Right atrium auricular region (tissue), 2 donors: ENCODE measurements around the gene MYO18B. TPM values are rescaled to one million over a fixed set of nuclear protein-coding genes. Genes with fewer than 3 reads are reported as not detected.

Experiments used
- DNase-seq: peaks from one replicate; pipeline ENCODE4 v3.0.0-alpha.2; 2019; ENCODE audit warnings: low spot score
- H3K27ac ChIP-seq, 2 donors: fragments of 200-600 bp; sonication (generic); 1 replicate in 1 of 2; 2 replicates in 1 of 2; pipeline ENCODE4 v1.5.1; 2016 to 2019
- H3K27me3 ChIP-seq, 2 donors: fragments of 200-600 bp; sonication (generic); one replicate each; pipeline versions ENCODE4 v1.5.1 to v1.6.0; 2017 to 2019
- H3K36me3 ChIP-seq: fragments of 200-600 bp; sonication (generic); one replicate; pipeline ENCODE4 v1.5.1; 2016
- H3K4me1 ChIP-seq, 2 donors: fragments of 200-600 bp; sonication (generic); one replicate each; pipeline versions ENCODE4 v1.5.1 to v1.6.0; 2017 to 2019
- H3K4me3 ChIP-seq, 2 donors: fragments of 200-600 bp; sonication (generic); 1 replicate in 1 of 2; 2 replicates in 1 of 2; pipeline ENCODE4 v1.5.1; 2017 to 2019; ENCODE audit warnings: mild to moderate bottlenecking in 1 of 2, moderate library complexity in 1 of 2
- H3K9me3 ChIP-seq, 2 donors: fragments of 200-600 bp; sonication (generic); one replicate each; pipeline ENCODE4 v1.5.1; 2019
- total RNA-seq, 2 donors: library from RNA; depleted of rRNA; stranded (reverse); fragments of >200 nt; gene quantifications; one replicate each; pipeline ENCODE4 v1.1.0, GENCODE V29; 2016
- TF ChIP-seq, protein P1 (sequence below), 2 donors: fragments of 200-600 bp; sonication (generic); IDR thresholded peaks; one replicate each; pipeline ENCODE4 v1.5.1; 2019; ENCODE audit warnings: antibody characterized with exemption in 2 of 2

The MYO18B gene
- total RNA-seq, 2 donors from 2014 or later = 119 to 247 TPM

DNA sequence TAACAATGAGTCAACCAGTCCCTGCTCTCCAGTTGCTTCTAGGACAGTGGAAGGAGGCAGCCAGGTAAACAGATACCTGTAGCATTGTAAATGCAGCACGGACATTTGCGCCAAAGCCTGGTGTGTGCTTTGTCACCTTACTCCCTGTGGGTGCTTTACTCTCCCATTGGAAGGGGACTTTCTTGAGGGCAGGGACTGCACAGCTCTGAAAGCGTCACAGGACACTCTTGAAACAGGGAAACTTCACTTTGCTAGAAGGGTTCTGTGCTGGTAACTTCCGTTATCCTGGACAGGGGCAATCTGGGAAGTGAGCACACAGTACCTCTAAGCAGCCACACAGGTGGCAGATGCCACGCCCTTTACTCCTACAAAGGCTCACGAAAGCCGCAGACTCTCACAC lies 99.8 kb downstream of the MYO18B start:
- no peak for DNase-seq
- TF ChIP-seq, protein P1, sequence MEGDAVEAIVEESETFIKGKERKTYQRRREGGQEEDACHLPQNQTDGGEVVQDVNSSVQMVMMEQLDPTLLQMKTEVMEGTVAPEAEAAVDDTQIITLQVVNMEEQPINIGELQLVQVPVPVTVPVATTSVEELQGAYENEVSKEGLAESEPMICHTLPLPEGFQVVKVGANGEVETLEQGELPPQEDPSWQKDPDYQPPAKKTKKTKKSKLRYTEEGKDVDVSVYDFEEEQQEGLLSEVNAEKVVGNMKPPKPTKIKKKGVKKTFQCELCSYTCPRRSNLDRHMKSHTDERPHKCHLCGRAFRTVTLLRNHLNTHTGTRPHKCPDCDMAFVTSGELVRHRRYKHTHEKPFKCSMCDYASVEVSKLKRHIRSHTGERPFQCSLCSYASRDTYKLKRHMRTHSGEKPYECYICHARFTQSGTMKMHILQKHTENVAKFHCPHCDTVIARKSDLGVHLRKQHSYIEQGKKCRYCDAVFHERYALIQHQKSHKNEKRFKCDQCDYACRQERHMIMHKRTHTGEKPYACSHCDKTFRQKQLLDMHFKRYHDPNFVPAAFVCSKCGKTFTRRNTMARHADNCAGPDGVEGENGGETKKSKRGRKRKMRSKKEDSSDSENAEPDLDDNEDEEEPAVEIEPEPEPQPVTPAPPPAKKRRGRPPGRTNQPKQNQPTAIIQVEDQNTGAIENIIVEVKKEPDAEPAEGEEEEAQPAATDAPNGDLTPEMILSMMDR (IDR thresholded peaks at IDR 0.05) = no peak
- Histone ChIP-seq H3K27ac (no peak overlapping the region), H3K4me1 (peaks cover 0 to 8% of the 10 kb centered on the region in 2 donors), H3K4me3 (no peak overlapping the region), H3K27me3 (no peaks in the 10 kb centered on the region), H3K36me3 (peaks cover 74% of the 10 kb centered on the region), H3K9me3 (no peaks in the 10 kb centered on the region)

DNA sequence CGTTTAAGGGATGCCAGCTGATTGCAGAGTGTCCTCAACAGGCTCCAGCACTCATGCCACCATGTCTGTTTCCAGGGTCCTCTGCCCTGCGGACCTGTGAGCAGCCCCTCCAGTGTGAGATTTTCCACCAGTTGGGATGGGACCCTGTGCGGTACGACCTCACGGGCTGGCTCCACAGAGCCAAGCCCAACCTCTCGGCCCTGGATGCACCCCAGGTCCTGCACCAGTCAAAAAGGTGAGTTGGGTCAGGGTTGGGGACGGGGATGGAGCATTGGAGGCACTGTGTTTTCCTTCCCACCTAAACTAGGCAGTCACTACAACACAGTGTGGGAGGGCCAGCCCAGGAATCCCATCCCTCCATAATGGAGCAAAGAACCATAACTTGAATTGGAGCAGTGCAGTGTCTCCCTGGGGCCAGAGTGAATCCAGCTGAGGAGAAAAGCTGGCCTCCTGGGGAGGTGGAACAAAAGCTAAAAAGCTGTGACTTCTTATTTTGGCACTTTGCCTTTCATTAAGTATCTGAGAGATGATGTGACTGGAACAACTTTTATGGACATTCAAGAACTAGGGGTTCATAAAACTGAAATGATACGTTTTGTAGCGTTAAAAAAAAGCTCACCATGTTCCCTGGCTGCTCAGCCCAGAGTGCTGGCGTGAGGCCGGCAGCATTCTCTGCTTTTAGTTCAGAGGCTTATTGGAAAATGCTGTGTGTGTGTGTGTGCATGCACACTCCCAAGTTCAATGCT lies 101.8 kb downstream of the MYO18B start:
- H3K27me3 ChIP-seq = no peaks in the 10 kb centered on the region
- peaks cover 79% of the 10 kb centered on the region for H3K36me3 ChIP-seq
- no peaks in the 10 kb centered on the region for H3K9me3 ChIP-seq
- no peak overlapping the region for H3K27ac ChIP-seq
- H3K4me3 ChIP-seq = no peak overlapping the region
- H3K4me1 ChIP-seq = peaks cover 0 to 10% of the 10 kb centered on the region in 2 donors
- TF ChIP-seq, protein P1 (IDR thresholded peaks at IDR 0.05) = no peak
- DNase-seq = no peak

DNA sequence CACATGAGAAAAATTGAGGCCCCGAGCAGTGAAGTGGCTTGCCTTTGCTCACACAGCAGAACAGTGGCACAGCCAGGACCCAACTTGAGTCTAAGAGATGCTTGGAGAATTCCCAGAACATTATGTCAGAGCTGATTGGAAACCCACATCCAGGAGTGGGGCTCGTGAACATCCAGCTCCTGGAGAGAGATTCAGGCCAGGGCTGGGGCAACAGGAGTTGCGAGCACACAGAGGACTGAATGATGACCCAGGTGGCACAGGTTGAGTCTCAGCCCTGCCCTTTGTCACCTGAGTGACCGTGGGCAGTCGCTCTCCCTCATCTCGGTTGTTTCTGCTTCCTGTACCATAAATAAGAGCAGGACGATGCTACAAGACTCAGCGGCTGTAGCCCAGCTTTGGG lies 102.6 kb downstream of the MYO18B start:
- TF ChIP-seq, protein P1 (IDR thresholded peaks at IDR 0.05) = no peak
- H3K27ac ChIP-seq = no peak overlapping the region
- no peak for DNase-seq
- H3K36me3 ChIP-seq = peaks cover 76% of the 10 kb centered on the region
- H3K4me3 ChIP-seq = no peak overlapping the region
- H3K9me3 ChIP-seq = no peaks in the 10 kb centered on the region
- peaks cover 0 to 16% of the 10 kb centered on the region in 2 donors for H3K4me1 ChIP-seq
- no peaks in the 10 kb centered on the region for H3K27me3 ChIP-seq

DNA sequence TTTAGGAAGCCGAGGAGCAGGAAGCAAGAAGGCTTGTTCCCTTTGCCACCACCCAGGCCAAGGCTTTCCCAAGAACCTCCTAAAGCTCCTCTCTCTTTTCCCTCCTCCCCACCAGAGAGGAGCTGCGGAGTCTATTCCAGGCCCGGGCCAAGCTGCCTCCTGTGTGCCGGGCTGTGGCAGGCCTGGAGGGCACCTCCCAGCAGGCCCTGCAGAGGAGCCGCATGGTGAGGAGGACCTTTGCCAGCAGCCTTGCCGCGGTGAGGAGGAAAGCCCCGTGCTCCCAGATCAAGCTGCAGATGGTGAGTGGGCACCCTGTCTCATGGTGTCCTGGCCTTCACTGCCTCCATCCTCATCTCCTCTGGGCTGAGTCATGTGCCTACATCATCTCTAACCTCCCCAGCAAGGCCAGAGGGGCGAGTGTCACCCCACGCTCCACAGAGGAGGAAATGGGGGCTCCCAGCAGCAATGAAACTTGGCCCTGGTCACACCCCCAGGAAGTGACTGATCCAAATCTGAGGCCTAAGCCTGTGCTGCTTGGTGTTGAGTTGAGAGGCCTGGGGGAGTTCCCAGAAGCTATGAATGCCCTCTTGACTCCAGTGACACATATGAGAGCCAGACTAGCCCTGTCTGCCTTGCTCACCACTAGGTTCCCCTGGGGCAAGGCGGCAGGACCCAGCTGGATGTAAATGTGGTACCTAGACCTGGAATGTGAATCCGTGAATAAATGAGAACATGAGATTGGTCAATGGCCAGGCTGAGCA lies 104.2 kb downstream of the MYO18B start:
- no peaks in the 10 kb centered on the region for H3K27me3 ChIP-seq
- no peak overlapping the region for H3K4me3 ChIP-seq
- TF ChIP-seq, protein P1 (IDR thresholded peaks at IDR 0.05) = no peak
- peaks cover 75% of the 10 kb centered on the region for H3K36me3 ChIP-seq
- no peaks in the 10 kb centered on the region for H3K9me3 ChIP-seq
- no peak for DNase-seq
- peak overlapping the region in 1 of 2 donors; percentile 8 for H3K27ac ChIP-seq
- H3K4me1 ChIP-seq = peaks cover 0 to 8% of the 10 kb centered on the region in 2 donors

DNA sequence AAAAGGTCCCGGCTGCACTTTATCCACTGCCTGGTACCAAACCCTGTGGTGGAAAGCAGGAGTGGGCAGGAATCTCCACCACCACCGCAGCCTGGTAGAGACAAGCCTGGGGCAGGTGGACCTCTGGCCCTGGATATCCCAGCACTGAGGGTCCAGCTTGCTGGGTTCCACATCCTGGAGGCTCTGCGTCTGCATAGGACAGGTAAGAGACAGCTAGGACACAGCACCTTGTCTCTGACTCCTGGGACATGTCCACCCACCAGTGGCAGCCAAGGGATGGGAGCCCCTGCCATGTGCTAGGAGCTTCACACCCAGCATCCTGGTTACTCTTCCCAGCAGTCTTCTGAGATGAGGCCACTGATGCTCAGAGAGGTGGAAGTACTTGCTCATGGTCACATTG lies 105.5 kb downstream of the MYO18B start:
- TF ChIP-seq, protein P1 (IDR thresholded peaks at IDR 0.05) = no peak
- DNase-seq = no peak
- Histone ChIP-seq H3K4me3 (no peak overlapping the region), H3K4me1 (peaks cover 0 to 8% of the 10 kb centered on the region in 2 donors), H3K36me3 (peaks cover 75% of the 10 kb centered on the region), H3K9me3 (no peaks in the 10 kb centered on the region), H3K27ac (no peak overlapping the region), H3K27me3 (no peaks in the 10 kb centered on the region)
